ENCODE measurements around the gene FHDC1. TPM values are rescaled to one million over a fixed set of nuclear protein-coding genes. Genes with fewer than 3 reads are reported as not detected.

FHDC1 gene
- total RNA-seq (1 to 10 TPM in 3 of 7 donors, under 1 TPM in 4; 0.30 to 2.0 (median 0.64) TPM), polyA plus RNA-seq (1 to 10 TPM in 1 of 2 donors, under 1 TPM in 1; 0.91 to 4.0 TPM)
- long read RNA-seq, donor 1, result 0 reads
- long read RNA-seq, donor 2, partial matches to known transcripts, result 13 of 13 reads
- long read RNA-seq, donor 2, other reads (novel, unspliced or antisense), result 0 of 13 reads
- long read RNA-seq, donor 3, result 0 reads

- Histone ChIP-seq H3K36me3 (no peaks in the 10 kb centered on the region), H3K4me1 (ENCODE audit: insufficient read depth) (peaks cover 5% of the 10 kb centered on the region), H3K27me3 (no peaks in the 10 kb centered on the region), H3K9me3 (no peaks in the 10 kb centered on the region), H3K27ac (no peak within 1 kb of the TSS), H3K4me3 (peak within 1 kb of the TSS; percentile 59)
- intact Hi-C loops (cut with DNase I), result no loop called here
- DNase-seq, result peak in 2 of 5 donors; percentile 19 to 28
- TF ChIP-seq POLR2A (IDR thresholded peaks at IDR 0.05), result no peak
- no peak for TF ChIP-seq EP300 (IDR thresholded peaks at IDR 0.05)
- TF ChIP-seq CTCF (IDR thresholded peaks at IDR 0.05), result no peak
- 3 to 4% (median 4%) methylated on average over 61 to 75 of the region's 75 CpGs for WGBS, 3 donors
These were observed at the start of gene FHDC1 for GRCh38 chr4:152935631-152936445. Gene FHDC1, plus strand, starts transcription at chr4:152936323. Its CDS starts 6,735 bp downstream, at chr4:152943058.

GRCh38 chr4:152887981-152888380 lies 48.1 kb upstream of the FHDC1 start:
- Histone ChIP-seq H3K36me3 (no peaks in the 10 kb centered on the region), H3K9me3 (no peaks in the 10 kb centered on the region), H3K4me1 (ENCODE audit: insufficient read depth) (no peaks in the 10 kb centered on the region), H3K27me3 (no peaks in the 10 kb centered on the region), H3K4me3 (no peak overlapping the region), H3K27ac (no peak overlapping the region)
- WGBS, 3 donors, result 95 to 97% (median 95%) methylated on average over 6 of the region's 6 CpGs
- intact Hi-C loops (cut with DNase I), result no loop called here
- TF ChIP-seq POLR2A (IDR thresholded peaks at IDR 0.05), result no peak
- TF ChIP-seq CTCF (IDR thresholded peaks at IDR 0.05), result no peak
- TF ChIP-seq EP300 (IDR thresholded peaks at IDR 0.05), result no peak
- DNase-seq, result no peak

GRCh38 chr4:152892974-152893373 lies 43.1 kb upstream of the FHDC1 start:
- Histone ChIP-seq H3K9me3 (no peaks in the 10 kb centered on the region), H3K36me3 (no peaks in the 10 kb centered on the region), H3K4me3 (no peak overlapping the region), H3K27ac (no peak overlapping the region), H3K4me1 (ENCODE audit: insufficient read depth) (no peaks in the 10 kb centered on the region), H3K27me3 (no peaks in the 10 kb centered on the region)
- intact Hi-C loops (cut with DNase I), result no loop called here
- DNase-seq, result no peak
- TF ChIP-seq EP300 (IDR thresholded peaks at IDR 0.05) (no peak), POLR2A (IDR thresholded peaks at IDR 0.05) (no peak), CTCF (IDR thresholded peaks at IDR 0.05) (no peak)
- WGBS, 3 donors, result 32 to 49% (median 33%) methylated on average over 2 of the region's 2 CpGs

GRCh38 chr4:152894673-152895072 lies 41.5 kb upstream of the FHDC1 start:
- Histone ChIP-seq H3K27me3 (no peaks in the 10 kb centered on the region), H3K36me3 (no peaks in the 10 kb centered on the region), H3K4me1 (ENCODE audit: insufficient read depth) (no peaks in the 10 kb centered on the region), H3K4me3 (no peak overlapping the region), H3K9me3 (no peaks in the 10 kb centered on the region), H3K27ac (no peak overlapping the region)
- TF ChIP-seq CTCF (IDR thresholded peaks at IDR 0.05), result no peak
- no peak for TF ChIP-seq POLR2A (IDR thresholded peaks at IDR 0.05)
- no peak for TF ChIP-seq EP300 (IDR thresholded peaks at IDR 0.05)
- no peak for DNase-seq
- intact Hi-C loops (cut with DNase I), result no loop called here
- 93 to 97% (median 96%) methylated on average over 1 of the region's 1 CpG for WGBS, 3 donors
